LNCaP clone FGC (cell line): ENCODE results near the gene FNBP1L.
A peak's percentile ranks its signal among the peaks of the same experiment; 100 is the strongest.
"Not testable (repeated sequence)": the region's sequence is repeated elsewhere in the genome, so short reads cannot be mapped to it uniquely, and the experiment has no call there.

ENCODE experiments used
- DNase-seq: peaks from one replicate; pipeline ENCODE4 v3.0.0-alpha.2; 2011; ENCODE audit warnings: low read depth
- H3K4me3 ChIP-seq: 2 replicates; pipeline ENCODE4 v1.5.1; 2011; ENCODE audit warnings: mild to moderate bottlenecking, low read depth, low read length, control low read depth
- TF ChIP-seq, protein P1 (sequence below): IDR thresholded peaks from 2 replicates; pipeline ENCODE4 v1.5.1; 2012; ENCODE audit warnings: mild to moderate bottlenecking; ENCODE audit not compliant: control insufficient read depth, insufficient read depth; ENCODE audit errors: extremely low read depth

Gene FNBP1L

DNA sequence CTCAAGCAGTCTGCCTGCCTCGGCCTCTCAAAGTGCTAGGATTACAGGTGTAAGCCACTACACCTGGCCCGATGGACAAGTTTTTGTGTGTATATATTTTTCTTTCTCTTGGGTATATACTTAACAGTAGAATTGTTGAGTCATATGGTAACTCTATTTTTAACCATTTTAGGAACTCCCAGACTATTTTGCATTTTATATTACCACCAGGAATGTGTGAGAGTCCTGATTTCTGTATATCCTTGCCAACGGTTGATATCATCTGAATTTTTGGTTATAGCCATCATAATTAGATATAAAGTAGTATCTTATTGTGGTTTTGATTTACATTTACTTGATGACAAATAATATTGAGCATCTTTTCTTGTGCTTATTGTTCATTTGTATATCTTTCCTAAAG, 20.7 kb downstream of the FNBP1L start:
- H3K4me3 ChIP-seq = no peak overlapping the region
- no peak for DNase-seq
- TF ChIP-seq, protein P1, sequence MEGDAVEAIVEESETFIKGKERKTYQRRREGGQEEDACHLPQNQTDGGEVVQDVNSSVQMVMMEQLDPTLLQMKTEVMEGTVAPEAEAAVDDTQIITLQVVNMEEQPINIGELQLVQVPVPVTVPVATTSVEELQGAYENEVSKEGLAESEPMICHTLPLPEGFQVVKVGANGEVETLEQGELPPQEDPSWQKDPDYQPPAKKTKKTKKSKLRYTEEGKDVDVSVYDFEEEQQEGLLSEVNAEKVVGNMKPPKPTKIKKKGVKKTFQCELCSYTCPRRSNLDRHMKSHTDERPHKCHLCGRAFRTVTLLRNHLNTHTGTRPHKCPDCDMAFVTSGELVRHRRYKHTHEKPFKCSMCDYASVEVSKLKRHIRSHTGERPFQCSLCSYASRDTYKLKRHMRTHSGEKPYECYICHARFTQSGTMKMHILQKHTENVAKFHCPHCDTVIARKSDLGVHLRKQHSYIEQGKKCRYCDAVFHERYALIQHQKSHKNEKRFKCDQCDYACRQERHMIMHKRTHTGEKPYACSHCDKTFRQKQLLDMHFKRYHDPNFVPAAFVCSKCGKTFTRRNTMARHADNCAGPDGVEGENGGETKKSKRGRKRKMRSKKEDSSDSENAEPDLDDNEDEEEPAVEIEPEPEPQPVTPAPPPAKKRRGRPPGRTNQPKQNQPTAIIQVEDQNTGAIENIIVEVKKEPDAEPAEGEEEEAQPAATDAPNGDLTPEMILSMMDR = no peak

DNA sequence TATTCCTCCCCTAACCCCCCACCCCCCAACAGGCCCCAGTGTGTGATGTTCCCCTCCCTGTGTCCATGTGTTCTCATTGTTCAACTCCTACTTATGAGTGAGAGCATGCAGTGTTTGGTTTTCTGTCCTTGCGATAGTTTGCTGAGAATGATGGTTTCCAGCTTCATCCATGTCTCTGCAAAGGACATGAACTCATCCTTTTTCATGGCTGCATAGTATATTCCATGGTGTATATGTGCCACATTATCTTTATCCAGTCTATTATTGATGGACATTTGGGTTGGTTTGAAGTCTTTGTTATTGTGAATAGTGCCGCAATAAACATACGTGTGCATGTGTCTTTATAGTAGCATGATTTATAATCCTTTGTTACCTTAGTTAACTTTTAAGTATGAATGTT, 21.3 kb downstream of the FNBP1L start:
- H3K4me3 ChIP-seq, DNase-seq: not testable (repeated sequence)

DNA sequence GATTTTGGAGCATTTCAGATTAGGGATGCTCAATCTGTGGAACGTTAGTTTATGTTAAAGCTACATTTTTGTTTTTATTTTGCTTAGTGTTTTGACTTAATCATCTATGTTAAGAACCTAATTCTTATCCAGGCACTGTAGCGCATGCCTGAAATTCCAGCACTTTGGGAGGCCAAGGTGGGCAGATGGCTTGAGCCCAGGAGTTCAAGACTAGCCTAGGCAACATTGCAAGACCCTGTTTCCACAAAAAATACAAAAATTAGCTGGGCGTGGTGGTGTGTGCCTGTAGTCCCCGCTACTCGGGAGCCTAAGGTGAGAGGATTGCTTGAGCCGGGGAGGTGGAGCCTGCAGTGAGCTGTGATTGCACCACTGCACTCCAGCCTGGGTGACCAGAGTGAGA, 23.4 kb downstream of the FNBP1L start:
- TF ChIP-seq, protein P1 = no peak

GRCh38 chr1:93471911-93472310, 24.0 kb downstream of the FNBP1L start:
- no peak overlapping the region for H3K4me3 ChIP-seq
- DNase-seq = peak; percentile 82
- TF ChIP-seq, protein P1 = no peak

More for the DNA sequence above, 23.4 kb downstream of the FNBP1L start:
- no peak for DNase-seq
- no peak overlapping the region for H3K4me3 ChIP-seq

DNA sequence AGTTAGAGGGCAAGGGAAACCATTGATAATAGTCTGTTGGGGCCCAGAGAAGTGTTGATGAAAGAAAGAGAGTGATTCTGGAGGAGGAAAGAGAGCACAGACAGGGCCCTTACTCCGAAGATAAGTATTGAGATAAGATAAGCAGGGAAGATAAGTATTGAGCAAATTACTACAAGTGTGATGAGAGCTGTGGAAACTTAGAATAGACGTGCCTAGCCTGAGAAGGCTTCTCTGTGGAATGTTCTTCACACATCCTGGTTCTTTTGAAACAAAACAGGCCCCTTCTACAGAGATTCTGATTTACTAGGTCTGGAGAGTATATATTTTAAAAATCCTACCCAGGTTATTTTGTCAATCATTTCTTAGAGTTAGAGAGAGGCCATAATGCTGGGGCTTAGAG, 26.4 kb downstream of the FNBP1L start:
- no peak for DNase-seq
- no peak overlapping the region for H3K4me3 ChIP-seq
- TF ChIP-seq, protein P1 = no peak

DNA sequence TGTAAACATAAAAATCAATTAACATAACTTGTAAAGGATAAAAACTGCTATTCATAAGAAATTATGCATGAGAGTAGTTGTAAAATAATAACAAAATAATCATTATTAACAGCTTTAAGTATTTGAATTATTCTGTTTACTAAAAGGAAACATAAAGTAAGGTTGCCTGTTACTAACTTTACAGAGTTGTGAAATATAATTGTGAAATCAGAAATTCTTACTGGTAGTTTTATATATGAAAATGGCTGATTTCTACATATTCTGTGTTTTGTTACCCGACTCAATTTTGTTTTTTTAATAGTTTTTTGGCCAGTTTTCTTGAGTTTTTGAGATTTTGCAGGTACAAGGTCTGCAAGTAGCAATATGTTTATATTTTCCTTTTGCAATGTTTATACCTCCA, 27.8 kb downstream of the FNBP1L start:
- TF ChIP-seq, protein P1 = no peak
- no peak for DNase-seq
- no peak overlapping the region for H3K4me3 ChIP-seq

DNA sequence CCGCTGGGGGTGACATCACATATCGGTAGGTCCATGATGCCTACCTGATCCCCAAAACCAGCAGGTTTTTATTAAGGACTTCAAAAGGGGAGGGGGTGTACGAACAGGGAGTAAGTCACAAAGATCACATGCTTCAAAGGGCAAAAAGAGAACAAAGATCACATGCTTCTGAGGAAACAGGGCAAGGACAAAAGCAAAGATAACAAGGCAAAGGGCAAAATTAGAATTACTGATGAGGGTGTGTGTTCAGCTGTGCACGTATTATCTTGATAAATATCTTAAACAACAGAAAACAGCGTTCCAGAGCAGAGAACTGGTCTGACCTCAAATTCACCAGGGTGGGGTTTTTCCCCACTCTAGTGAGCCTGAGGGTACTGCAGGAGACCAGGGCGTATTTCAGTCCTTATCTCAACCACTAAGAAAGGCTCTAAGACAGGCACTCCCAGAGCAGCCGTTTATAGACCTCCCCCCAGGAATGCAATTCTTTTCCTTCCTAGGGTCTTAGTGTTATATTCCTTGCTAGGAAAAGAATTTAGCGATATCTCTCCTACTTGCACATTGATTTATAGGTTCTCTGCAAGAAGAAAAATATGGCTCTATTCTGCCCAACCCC, 31.3 kb downstream of the FNBP1L start:
- H3K4me3 ChIP-seq = not testable (repeated sequence)

GRCh38 chr1:93481899-93482298, 34.0 kb downstream of the FNBP1L start:
- DNase-seq, H3K4me3 ChIP-seq: not testable (repeated sequence)

More for the DNA sequence above, 31.3 kb downstream of the FNBP1L start:
- DNase-seq = not testable (repeated sequence)

- DNase-seq = no peak
- no peak overlapping the region for H3K4me3 ChIP-seq
- TF ChIP-seq, protein P1 = no peak
Observed at GRCh38 chr1:93483200-93483599, 35.3 kb downstream of the FNBP1L start.
